Measurements from ENCODE around the gene SPATA16.
A peak's percentile ranks its signal among the peaks of the same experiment; 100 is the strongest.

SPATA16 gene

DNA sequence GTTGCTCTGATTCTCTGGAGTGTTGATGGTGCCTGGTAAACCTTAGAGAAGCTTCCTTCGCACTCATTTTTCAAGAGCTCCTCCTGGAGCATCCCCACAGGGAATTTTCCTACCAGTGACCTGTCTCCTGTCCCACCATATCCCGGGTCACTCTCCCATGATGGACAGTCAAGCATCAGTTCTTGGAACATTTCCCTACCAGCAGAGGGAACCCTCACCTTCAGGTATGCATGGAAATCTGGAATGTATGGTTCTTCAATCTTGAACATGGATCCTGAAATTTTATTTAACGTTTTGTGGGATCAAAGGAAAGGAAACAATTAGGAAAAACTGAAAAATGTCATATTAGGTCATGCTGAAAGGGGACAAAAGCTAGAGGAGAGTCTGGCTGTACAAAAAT is 153.8 kb downstream of the SPATA16 start:
- no peak overlapping the region for H2AK5ac ChIP-seq (ENCODE audit: low read length)
- no peak overlapping the region for H3K27ac ChIP-seq (ENCODE audit: low read depth, low read length)
- no peak overlapping the region for H4K5ac ChIP-seq (ENCODE audit: low read length)
- no peak overlapping the region for H3K4me3 ChIP-seq (ENCODE audit: low read length)
- DNase-seq = peak; percentile 62
- no peak overlapping the region for H2BK120ac ChIP-seq (ENCODE audit: low read depth, low read length)
- H3K9ac ChIP-seq (ENCODE audit: low read length) = no peak overlapping the region
- no peak overlapping the region for H3K18ac ChIP-seq (ENCODE audit: low read length)
- no peaks in the 10 kb centered on the region for H3K4me1 ChIP-seq (ENCODE audit: control insufficient read depth, low read depth, low read length)
- H2BK15ac ChIP-seq (replicated peaks; ENCODE audit: low read depth) = no peak overlapping the region
- no peak overlapping the region for H3K4me2 ChIP-seq (ENCODE audit: low read length)
- no peak overlapping the region for H3K23ac ChIP-seq (ENCODE audit: low read length)
- no peak overlapping the region for H4K8ac ChIP-seq (ENCODE audit: low read depth, low read length)
- H3K36me3 ChIP-seq (ENCODE audit: control insufficient read depth, insufficient read depth, low read length) = no peaks in the 10 kb centered on the region
- no CpG with 5 or more reads among the region's 3 CpGs for WGBS (ENCODE audit: extremely low coverage, insufficient coverage, low lambda C conversion rate)
- H3K4ac ChIP-seq (ENCODE audit: low read depth, low read length) = peak overlapping the region; percentile 52
- no peak overlapping the region for H3K56ac ChIP-seq (ENCODE audit: low read length)
- H3K79me1 ChIP-seq (ENCODE audit: low read length) = no peaks in the 10 kb centered on the region
- H3K27me3 ChIP-seq (ENCODE audit: insufficient read depth, low read length, poor library complexity) = no peaks in the 10 kb centered on the region
- no peaks in the 10 kb centered on the region for H3K79me2 ChIP-seq (ENCODE audit: control insufficient read depth, insufficient read depth, low read length)
- H2BK5ac ChIP-seq (ENCODE audit: low read length) = no peak overlapping the region

DNA sequence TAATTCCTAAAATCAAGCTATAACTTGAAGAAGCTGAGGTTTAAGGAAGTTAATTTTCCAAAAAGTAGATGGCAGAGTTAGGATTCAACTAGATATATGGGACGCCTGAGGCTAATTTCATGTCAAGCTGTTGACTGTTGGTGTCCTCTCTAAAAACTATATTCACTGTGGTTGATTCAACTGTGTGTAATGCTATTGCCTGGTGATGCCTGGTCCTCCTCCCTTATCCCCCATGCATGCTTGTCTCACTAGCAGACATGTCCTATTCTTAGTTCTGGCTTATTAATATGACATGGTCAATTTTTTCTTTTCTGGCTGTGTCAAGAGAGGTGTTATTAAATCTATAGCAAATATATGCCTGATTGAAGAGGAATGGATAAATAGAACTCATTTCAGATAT is 156.1 kb downstream of the SPATA16 start:
- no peak overlapping the region for H3K56ac ChIP-seq (ENCODE audit: low read length)
- H3K27me3 ChIP-seq (ENCODE audit: insufficient read depth, low read length, poor library complexity) = no peaks in the 10 kb centered on the region
- H3K27ac ChIP-seq (ENCODE audit: low read depth, low read length) = no peak overlapping the region
- no peak overlapping the region for H3K4me3 ChIP-seq (ENCODE audit: low read length)
- no peak overlapping the region for H4K5ac ChIP-seq (ENCODE audit: low read length)
- no CpG with 5 or more reads among the region's 1 CpG for WGBS (ENCODE audit: extremely low coverage, insufficient coverage, low lambda C conversion rate)
- no peak overlapping the region for H3K18ac ChIP-seq (ENCODE audit: low read length)
- H3K9ac ChIP-seq (ENCODE audit: low read length) = no peak overlapping the region
- H4K8ac ChIP-seq (ENCODE audit: low read depth, low read length) = no peak overlapping the region
- H3K79me2 ChIP-seq (ENCODE audit: control insufficient read depth, insufficient read depth, low read length) = no peaks in the 10 kb centered on the region
- H3K23ac ChIP-seq (ENCODE audit: low read length) = no peak overlapping the region
- H3K4ac ChIP-seq (ENCODE audit: low read depth, low read length) = no peak overlapping the region
- no peaks in the 10 kb centered on the region for H3K4me1 ChIP-seq (ENCODE audit: control insufficient read depth, low read depth, low read length)
- no peak overlapping the region for H3K4me2 ChIP-seq (ENCODE audit: low read length)
- DNase-seq = no peak
- H3K79me1 ChIP-seq (ENCODE audit: low read length) = no peaks in the 10 kb centered on the region
- H2BK120ac ChIP-seq (ENCODE audit: low read depth, low read length) = no peak overlapping the region
- H2BK15ac ChIP-seq (replicated peaks; ENCODE audit: low read depth) = no peak overlapping the region
- H3K36me3 ChIP-seq (ENCODE audit: control insufficient read depth, insufficient read depth, low read length) = no peaks in the 10 kb centered on the region
- H2BK5ac ChIP-seq (ENCODE audit: low read length) = no peak overlapping the region
- H2AK5ac ChIP-seq (ENCODE audit: low read length) = no peak overlapping the region

DNA sequence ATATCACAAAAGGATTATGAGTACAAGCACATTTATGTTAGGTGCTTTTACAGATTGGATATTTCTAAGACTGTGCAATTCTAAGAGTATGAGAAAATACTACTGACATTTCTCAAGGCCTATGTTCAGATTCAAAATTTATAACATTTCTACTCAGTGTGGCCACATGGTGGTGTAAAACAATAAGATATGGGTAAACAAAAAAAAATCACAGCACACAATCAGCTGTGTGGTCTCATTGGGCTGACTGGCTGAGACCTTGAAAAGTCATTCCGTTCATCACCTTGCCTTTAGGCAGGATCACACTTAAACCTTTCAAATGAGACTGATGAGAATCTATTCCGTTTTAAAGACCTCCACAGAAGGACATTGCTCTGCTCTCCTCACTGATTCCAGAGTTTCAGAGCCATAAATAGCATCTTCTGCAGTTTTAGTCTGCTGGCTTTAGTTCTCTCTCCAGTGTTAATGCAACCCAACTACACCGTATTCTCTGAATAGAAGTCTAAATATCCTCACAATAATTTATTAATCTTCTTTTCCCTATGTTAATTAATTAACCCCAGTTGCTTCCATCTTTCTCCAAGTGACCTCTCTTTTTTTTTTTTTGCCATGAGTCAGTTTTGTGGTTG is 158.2 kb downstream of the SPATA16 start:
- Histone ChIP-seq H3K36me3 (ENCODE audit: control insufficient read depth, insufficient read depth, low read length) (no peaks in the 10 kb centered on the region), H2BK5ac (ENCODE audit: low read length) (no peak overlapping the region), H3K9ac (ENCODE audit: low read length) (no peak overlapping the region), H2BK120ac (ENCODE audit: low read depth, low read length) (no peak overlapping the region), H4K5ac (ENCODE audit: low read length) (no peak overlapping the region), H3K79me1 (ENCODE audit: low read length) (no peaks in the 10 kb centered on the region), H3K18ac (ENCODE audit: low read length) (no peak overlapping the region), H4K8ac (ENCODE audit: low read depth, low read length) (no peak overlapping the region), H3K23ac (ENCODE audit: low read length) (no peak overlapping the region), H3K4me2 (ENCODE audit: low read length) (no peak overlapping the region), H3K79me2 (ENCODE audit: control insufficient read depth, insufficient read depth, low read length) (no peaks in the 10 kb centered on the region), H3K27ac (ENCODE audit: low read depth, low read length) (no peak overlapping the region), H3K4ac (ENCODE audit: low read depth, low read length) (no peak overlapping the region), H2BK15ac (replicated peaks; ENCODE audit: low read depth) (no peak overlapping the region), H3K56ac (ENCODE audit: low read length) (no peak overlapping the region), H3K27me3 (ENCODE audit: insufficient read depth, low read length, poor library complexity) (no peaks in the 10 kb centered on the region), H3K4me1 (ENCODE audit: control insufficient read depth, low read depth, low read length) (no peaks in the 10 kb centered on the region), H3K4me3 (ENCODE audit: low read length) (no peak overlapping the region), H2AK5ac (ENCODE audit: low read length) (no peak overlapping the region)
- peak; percentile 14 for DNase-seq
- WGBS (ENCODE audit: extremely low coverage, insufficient coverage, low lambda C conversion rate) = 100% methylated on average over 1 of the region's 3 CpGs

DNA sequence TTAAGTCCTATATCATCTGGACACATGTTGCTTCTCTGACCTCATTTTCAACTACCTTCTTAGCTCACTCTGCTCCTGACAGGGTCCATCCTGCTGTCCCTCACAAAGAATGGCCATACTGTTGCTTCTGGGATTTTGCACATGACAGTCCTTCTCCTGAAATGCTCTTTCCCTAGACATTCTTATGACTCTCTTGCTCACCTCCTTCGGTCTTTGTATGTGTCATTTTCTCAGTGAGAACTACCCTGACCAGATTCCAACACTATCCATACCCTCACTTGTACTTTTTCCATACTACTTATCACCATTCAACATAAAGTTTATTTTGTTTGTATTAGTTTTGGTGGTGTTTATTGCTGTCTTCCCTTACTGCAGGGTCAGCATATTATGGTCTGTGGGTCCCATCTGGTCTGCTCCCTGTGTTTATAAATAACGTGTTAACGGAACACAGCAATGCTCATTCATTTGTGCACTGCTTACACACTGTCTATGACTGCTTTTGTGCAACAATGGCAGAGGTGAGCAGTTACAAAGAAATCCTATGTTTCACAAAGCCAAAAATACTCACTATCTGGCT is 159.5 kb downstream of the SPATA16 start:
- Histone ChIP-seq H3K27me3 (ENCODE audit: insufficient read depth, low read length, poor library complexity) (no peaks in the 10 kb centered on the region), H4K8ac (ENCODE audit: low read depth, low read length) (no peak overlapping the region), H3K79me2 (ENCODE audit: control insufficient read depth, insufficient read depth, low read length) (no peaks in the 10 kb centered on the region), H3K23ac (ENCODE audit: low read length) (no peak overlapping the region), H3K4me2 (ENCODE audit: low read length) (no peak overlapping the region), H2BK5ac (ENCODE audit: low read length) (no peak overlapping the region), H3K4me1 (ENCODE audit: control insufficient read depth, low read depth, low read length) (no peaks in the 10 kb centered on the region), H2AK5ac (ENCODE audit: low read length) (no peak overlapping the region), H3K79me1 (ENCODE audit: low read length) (no peaks in the 10 kb centered on the region), H4K5ac (ENCODE audit: low read length) (no peak overlapping the region), H3K56ac (ENCODE audit: low read length) (no peak overlapping the region), H3K18ac (ENCODE audit: low read length) (no peak overlapping the region), H2BK15ac (replicated peaks; ENCODE audit: low read depth) (no peak overlapping the region), H3K27ac (ENCODE audit: low read depth, low read length) (no peak overlapping the region), H2BK120ac (ENCODE audit: low read depth, low read length) (no peak overlapping the region), H3K4me3 (ENCODE audit: low read length) (no peak overlapping the region), H3K9ac (ENCODE audit: low read length) (no peak overlapping the region), H3K4ac (ENCODE audit: low read depth, low read length) (no peak overlapping the region), H3K36me3 (ENCODE audit: control insufficient read depth, insufficient read depth, low read length) (no peaks in the 10 kb centered on the region)
- no peak for DNase-seq
- no CpG with 5 or more reads among the region's 3 CpGs for WGBS (ENCODE audit: extremely low coverage, insufficient coverage, low lambda C conversion rate)

DNA sequence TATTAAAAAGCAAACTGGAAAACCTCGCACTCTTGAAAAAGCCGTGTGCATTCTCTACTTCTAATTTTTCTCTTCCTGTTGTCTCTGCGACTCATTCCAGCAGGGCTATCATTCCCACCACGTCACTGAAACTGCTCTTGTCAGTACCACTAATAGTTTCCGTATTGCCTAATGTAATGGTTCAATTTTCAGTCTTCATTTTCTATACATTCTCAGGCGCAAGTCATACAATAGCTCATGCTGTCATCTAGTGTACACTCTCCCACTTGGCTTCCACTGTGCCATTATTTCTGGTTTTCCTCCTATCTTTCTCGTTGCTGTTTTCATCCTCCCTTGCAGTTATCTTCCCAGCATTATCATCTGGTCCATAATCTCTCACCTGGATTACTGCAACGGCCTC is 160.2 kb downstream of the SPATA16 start:
- Histone ChIP-seq H2BK120ac (ENCODE audit: low read depth, low read length) (no peak overlapping the region), H3K4me2 (ENCODE audit: low read length) (no peak overlapping the region), H2BK5ac (ENCODE audit: low read length) (no peak overlapping the region), H2AK5ac (ENCODE audit: low read length) (no peak overlapping the region), H3K23ac (ENCODE audit: low read length) (no peak overlapping the region), H3K4me1 (ENCODE audit: control insufficient read depth, low read depth, low read length) (no peaks in the 10 kb centered on the region), H3K27ac (ENCODE audit: low read depth, low read length) (no peak overlapping the region), H3K18ac (ENCODE audit: low read length) (no peak overlapping the region), H3K27me3 (ENCODE audit: insufficient read depth, low read length, poor library complexity) (no peaks in the 10 kb centered on the region), H3K56ac (ENCODE audit: low read length) (no peak overlapping the region), H3K36me3 (ENCODE audit: control insufficient read depth, insufficient read depth, low read length) (no peaks in the 10 kb centered on the region), H4K8ac (ENCODE audit: low read depth, low read length) (no peak overlapping the region), H3K4ac (ENCODE audit: low read depth, low read length) (no peak overlapping the region), H4K5ac (ENCODE audit: low read length) (no peak overlapping the region), H3K79me2 (ENCODE audit: control insufficient read depth, insufficient read depth, low read length) (no peaks in the 10 kb centered on the region), H2BK15ac (replicated peaks; ENCODE audit: low read depth) (no peak overlapping the region), H3K79me1 (ENCODE audit: low read length) (no peaks in the 10 kb centered on the region), H3K9ac (ENCODE audit: low read length) (no peak overlapping the region), H3K4me3 (ENCODE audit: low read length) (no peak overlapping the region)
- no CpG with 5 or more reads among the region's 8 CpGs for WGBS (ENCODE audit: extremely low coverage, insufficient coverage, low lambda C conversion rate)
- DNase-seq = no peak

DNA sequence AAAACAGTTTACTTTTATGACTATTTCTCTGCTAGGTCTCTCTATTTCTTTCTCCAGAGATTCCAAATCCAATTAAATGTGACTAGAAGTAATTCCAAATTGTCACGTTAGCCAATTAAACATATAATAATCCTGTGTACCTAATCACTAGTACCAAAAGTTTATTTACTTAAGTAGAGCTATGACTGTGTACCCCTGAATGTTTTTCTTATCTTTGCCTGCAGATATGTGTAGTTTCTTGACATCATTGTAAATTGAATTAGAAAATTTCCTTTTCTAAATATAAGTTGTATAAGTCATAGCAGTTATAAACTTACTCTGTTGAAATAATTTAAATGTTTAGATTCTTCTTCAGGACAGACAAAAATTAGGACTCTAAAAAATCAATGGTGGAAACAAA is 163.3 kb downstream of the SPATA16 start:
- H2BK5ac ChIP-seq (ENCODE audit: low read length) = no peak overlapping the region

More for the DNA sequence above, 163.3 kb downstream of the SPATA16 start:
- Histone ChIP-seq H3K4ac (ENCODE audit: low read depth, low read length) (no peak overlapping the region), H3K27me3 (ENCODE audit: insufficient read depth, low read length, poor library complexity) (no peaks in the 10 kb centered on the region), H3K4me2 (ENCODE audit: low read length) (no peak overlapping the region), H3K9ac (ENCODE audit: low read length) (no peak overlapping the region), H3K79me2 (ENCODE audit: control insufficient read depth, insufficient read depth, low read length) (no peaks in the 10 kb centered on the region), H4K5ac (ENCODE audit: low read length) (no peak overlapping the region), H3K18ac (ENCODE audit: low read length) (no peak overlapping the region), H4K8ac (ENCODE audit: low read depth, low read length) (no peak overlapping the region), H2AK5ac (ENCODE audit: low read length) (no peak overlapping the region), H3K56ac (ENCODE audit: low read length) (no peak overlapping the region), H3K4me1 (ENCODE audit: control insufficient read depth, low read depth, low read length) (no peaks in the 10 kb centered on the region), H3K23ac (ENCODE audit: low read length) (no peak overlapping the region), H2BK120ac (ENCODE audit: low read depth, low read length) (no peak overlapping the region), H2BK15ac (replicated peaks; ENCODE audit: low read depth) (no peak overlapping the region), H3K36me3 (ENCODE audit: control insufficient read depth, insufficient read depth, low read length) (no peaks in the 10 kb centered on the region), H3K27ac (ENCODE audit: low read depth, low read length) (no peak overlapping the region), H3K79me1 (ENCODE audit: low read length) (no peaks in the 10 kb centered on the region), H3K4me3 (ENCODE audit: low read length) (no peak overlapping the region)
- no peak for DNase-seq
- no CpG with 5 or more reads among the region's 1 CpG for WGBS (ENCODE audit: extremely low coverage, insufficient coverage, low lambda C conversion rate)

Measured in mesendoderm (in vitro differentiated cells).